ENCODE data around the gene GYS2.
A peak's percentile ranks its signal among the peaks of the same experiment; 100 is the strongest.

GYS2 gene

GRCh38 chr12:21526053-21526452, 78.6 kb downstream of the GYS2 start, which contains the start of gene SPX:
TSS of gene SPX (plus strand) at chr12:21526296. CDS start at chr12:21526473, 177 bp downstream.
- H3K4me1 Mint-ChIP-seq = peaks cover 6% of the 10 kb centered on the region
- no peak within 1 kb of the TSS for H3K27ac Mint-ChIP-seq
- H3K36me3 Mint-ChIP-seq (ENCODE audit: low read depth) = no peaks in the 10 kb centered on the region
- peaks cover 28% of the 10 kb centered on the region for H3K27me3 Mint-ChIP-seq
- H3K9me3 Mint-ChIP-seq = peaks cover 6% of the 10 kb centered on the region
- peak within 1 kb of the TSS; percentile 74 for H3K4me3 Mint-ChIP-seq
- no peak for ATAC-seq
- DNase-seq = no peak

DNA sequence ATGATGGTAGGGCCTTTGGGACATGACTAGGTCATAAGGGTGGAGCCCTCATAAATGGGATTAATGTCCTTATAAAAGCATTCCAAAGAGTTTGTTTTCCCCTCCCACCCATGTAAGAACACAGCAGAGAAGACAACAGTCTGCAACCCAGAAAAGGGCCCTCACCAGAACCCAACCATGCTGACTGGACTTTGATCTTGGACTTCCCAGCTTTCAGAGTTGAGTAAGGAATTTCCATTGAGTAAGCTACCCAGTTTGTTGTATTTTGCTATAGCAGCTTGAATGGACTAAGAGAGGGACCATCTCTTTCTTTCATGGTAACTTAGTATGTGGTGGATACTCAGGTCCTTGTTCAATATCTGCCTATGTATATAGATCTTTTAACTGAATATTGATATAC, 81.5 kb downstream of the GYS2 start:
- Mint-ChIP-seq H3K27me3 (peaks cover 7% of the 10 kb centered on the region), H3K9me3 (peaks cover 6% of the 10 kb centered on the region), H3K4me3 (no peak overlapping the region), H3K27ac (no peak overlapping the region), H3K36me3 (ENCODE audit: low read depth) (peaks cover 7% of the 10 kb centered on the region), H3K4me1 (peaks cover 6% of the 10 kb centered on the region)
- DNase-seq (no peak), ATAC-seq (no peak)

- Mint-ChIP-seq H3K4me3 (no peak overlapping the region), H3K36me3 (ENCODE audit: low read depth) (peaks cover 12% of the 10 kb centered on the region), H3K9me3 (peaks cover 6% of the 10 kb centered on the region), H3K4me1 (no peaks in the 10 kb centered on the region), H3K27me3 (peaks cover 2% of the 10 kb centered on the region), H3K27ac (no peak overlapping the region)
- no peak for DNase-seq
- no peak for ATAC-seq
Measured at GRCh38 chr12:21521541-21521940, 83.1 kb downstream of the GYS2 start.

GRCh38 chr12:21518451-21518850, 86.2 kb downstream of the GYS2 start:
- no peak overlapping the region for H3K4me3 Mint-ChIP-seq
- H3K4me1 Mint-ChIP-seq = no peaks in the 10 kb centered on the region
- ATAC-seq = no peak
- DNase-seq = no peak
- peaks cover 30% of the 10 kb centered on the region for H3K36me3 Mint-ChIP-seq (ENCODE audit: low read depth)
- H3K9me3 Mint-ChIP-seq = no peaks in the 10 kb centered on the region
- H3K27me3 Mint-ChIP-seq = no peaks in the 10 kb centered on the region
- no peak overlapping the region for H3K27ac Mint-ChIP-seq

GRCh38 chr12:21516281-21516680, 88.4 kb downstream of the GYS2 start:
- no peaks in the 10 kb centered on the region for H3K27me3 Mint-ChIP-seq
- no peaks in the 10 kb centered on the region for H3K9me3 Mint-ChIP-seq
- no peak overlapping the region for H3K4me3 Mint-ChIP-seq
- no peak for ATAC-seq
- H3K4me1 Mint-ChIP-seq = no peaks in the 10 kb centered on the region
- H3K27ac Mint-ChIP-seq = no peak overlapping the region
- no peak for DNase-seq
- peaks cover 40% of the 10 kb centered on the region for H3K36me3 Mint-ChIP-seq (ENCODE audit: low read depth)

DNA sequence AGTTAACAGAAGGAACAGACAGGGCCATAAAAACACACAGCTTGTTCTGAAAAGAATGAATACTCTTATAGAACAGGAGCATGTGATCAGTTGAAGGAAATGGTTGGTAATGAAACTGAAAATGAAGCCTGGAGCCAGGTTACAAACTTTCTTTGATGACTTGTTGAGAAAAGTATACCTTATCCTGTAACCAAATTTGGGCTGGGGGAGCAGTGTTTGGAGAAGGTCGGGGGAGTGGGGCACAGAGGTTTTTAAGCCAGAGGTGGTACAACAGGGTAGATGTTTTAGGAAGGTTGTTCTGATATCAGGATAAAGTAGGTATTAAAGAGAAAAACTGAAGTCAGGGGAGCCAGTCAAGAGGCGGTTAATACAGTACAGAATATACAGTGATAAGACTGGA, 94.9 kb downstream of the GYS2 start:
- peaks cover 31% of the 10 kb centered on the region for H3K4me1 Mint-ChIP-seq
- H3K27me3 Mint-ChIP-seq = no peaks in the 10 kb centered on the region
- no peaks in the 10 kb centered on the region for H3K9me3 Mint-ChIP-seq
- H3K4me3 Mint-ChIP-seq = peak overlapping the region; percentile 7
- H3K36me3 Mint-ChIP-seq (ENCODE audit: low read depth) = peaks cover 46% of the 10 kb centered on the region
- peak; percentile 66 for ATAC-seq
- H3K27ac Mint-ChIP-seq = peak overlapping the region; percentile 61
- DNase-seq = no peak

- H3K27me3 Mint-ChIP-seq = no peaks in the 10 kb centered on the region
- ATAC-seq = no peak
- H3K9me3 Mint-ChIP-seq = no peaks in the 10 kb centered on the region
- no peak for DNase-seq
- H3K4me3 Mint-ChIP-seq = no peak overlapping the region
- peaks cover 32% of the 10 kb centered on the region for H3K36me3 Mint-ChIP-seq (ENCODE audit: low read depth)
- H3K27ac Mint-ChIP-seq = no peak overlapping the region
- peaks cover 50% of the 10 kb centered on the region for H3K4me1 Mint-ChIP-seq
Measured at GRCh38 chr12:21507849-21508248, 96.8 kb downstream of the GYS2 start.

GRCh38 chr12:21505888-21506287, 98.8 kb downstream of the GYS2 start:
- Mint-ChIP-seq H3K36me3 (ENCODE audit: low read depth) (peaks cover 25% of the 10 kb centered on the region), H3K27ac (no peak overlapping the region), H3K27me3 (no peaks in the 10 kb centered on the region), H3K4me1 (peaks cover 54% of the 10 kb centered on the region), H3K4me3 (no peak overlapping the region), H3K9me3 (no peaks in the 10 kb centered on the region)
- no peak for DNase-seq
- no peak for ATAC-seq

DNA sequence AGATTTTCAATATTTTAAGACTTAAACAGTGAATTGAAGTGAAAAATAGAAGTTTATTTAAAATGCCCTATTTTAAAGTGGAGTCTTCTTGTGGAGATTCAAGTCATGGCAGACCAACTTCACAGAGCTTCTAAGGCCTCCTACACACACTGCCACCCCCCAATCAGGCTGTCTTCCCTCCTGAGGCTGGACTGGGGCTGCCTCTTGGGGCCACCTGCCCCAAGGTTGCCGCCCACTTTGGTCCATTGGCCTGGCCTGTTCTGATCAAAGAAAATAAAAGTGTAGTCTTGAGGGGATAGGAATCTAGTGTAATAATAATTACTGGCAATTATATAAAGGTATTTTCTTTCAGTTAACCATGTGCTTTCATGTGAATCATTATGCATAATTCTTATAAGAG, 101.8 kb downstream of the GYS2 start:
- Mint-ChIP-seq H3K9me3 (no peaks in the 10 kb centered on the region), H3K4me3 (no peak overlapping the region), H3K27me3 (no peaks in the 10 kb centered on the region), H3K27ac (no peak overlapping the region), H3K4me1 (peaks cover 33% of the 10 kb centered on the region), H3K36me3 (ENCODE audit: low read depth) (peaks cover 20% of the 10 kb centered on the region)
- ATAC-seq (no peak), DNase-seq (peak; percentile 12)

GRCh38 chr12:21502164-21502496, 102.5 kb downstream of the GYS2 start:
- H3K4me1 Mint-ChIP-seq = peaks cover 33% of the 10 kb centered on the region
- no peaks in the 10 kb centered on the region for H3K9me3 Mint-ChIP-seq
- H3K36me3 Mint-ChIP-seq (ENCODE audit: low read depth) = peaks cover 24% of the 10 kb centered on the region
- DNase-seq (peak; percentile 44), ATAC-seq (peak; percentile 10)
- no peaks in the 10 kb centered on the region for H3K27me3 Mint-ChIP-seq
- H3K27ac Mint-ChIP-seq = no peak overlapping the region
- H3K4me3 Mint-ChIP-seq = no peak overlapping the region

- Mint-ChIP-seq H3K4me1 (peaks cover 33% of the 10 kb centered on the region), H3K27ac (no peak within 1 kb of the TSS), H3K4me3 (no peak within 1 kb of the TSS), H3K9me3 (no peaks in the 10 kb centered on the region), H3K36me3 (ENCODE audit: low read depth) (peaks cover 30% of the 10 kb centered on the region), H3K27me3 (no peaks in the 10 kb centered on the region)
- ATAC-seq (peak; percentile 97), DNase-seq (peak; percentile 82)
Measured at GRCh38 chr12:21501258-21502163, 103.1 kb downstream of the GYS2 start, which contains the start of the genes GOLT1B and RECQL. TSS of gene GOLT1B (plus strand) at chr12:21501789. CDS start at chr12:21501924, 135 bp downstream. TSS of gene RECQL (minus strand) at chr12:21501635. CDS start at chr12:21499570, 2,065 bp downstream.

GRCh38 chr12:21500786-21501257, 103.8 kb downstream of the GYS2 start:
- H3K36me3 Mint-ChIP-seq (ENCODE audit: low read depth) = peaks cover 35% of the 10 kb centered on the region
- no peaks in the 10 kb centered on the region for H3K9me3 Mint-ChIP-seq
- DNase-seq (no peak), ATAC-seq (no peak)
- H3K27me3 Mint-ChIP-seq = no peaks in the 10 kb centered on the region
- no peak overlapping the region for H3K27ac Mint-ChIP-seq
- H3K4me1 Mint-ChIP-seq = peaks cover 33% of the 10 kb centered on the region
- H3K4me3 Mint-ChIP-seq = no peak overlapping the region

- H3K27ac Mint-ChIP-seq = no peak overlapping the region
- H3K4me1 Mint-ChIP-seq = peaks cover 23% of the 10 kb centered on the region
Measured at GRCh38 chr12:21499765-21500164, 104.9 kb downstream of the GYS2 start.

More at GRCh38 chr12:21499765-21500164, 104.9 kb downstream of the GYS2 start:
- Mint-ChIP-seq H3K36me3 (ENCODE audit: low read depth) (peaks cover 43% of the 10 kb centered on the region), H3K4me3 (no peak overlapping the region), H3K9me3 (no peaks in the 10 kb centered on the region), H3K27me3 (no peaks in the 10 kb centered on the region)
- no peak for ATAC-seq
- DNase-seq = no peak

All from activated naive CD8-positive, alpha-beta T cell treated with anti-CD3 and anti-CD28 coated beads, Interleukin-2, amount 50 U/mL, for 24 hours (primary cell).